Panc1 (cell line): ENCODE measurements around the gene MKKS.

ENCODE experiments used
- CTCF ChIP-seq: fragments of 450-650 bp; IDR thresholded peaks from 2 replicates; pipeline ENCODE4 v1.5.1; 2017; ENCODE audit warnings: mild to moderate bottlenecking
- POLR2AphosphoS5 ChIP-seq: IDR thresholded peaks from 2 replicates; pipeline ENCODE4 v1.6.1; 2012; ENCODE audit warnings: mild to moderate bottlenecking, low read depth, low read length, moderate library complexity
- REST ChIP-seq, 2 experiments: IDR thresholded peaks; 2 replicates each; pipeline ENCODE4 v1.6.1; 2011 to 2012; ENCODE audit warnings: low read depth in 2 of 2, control low read depth in 1 of 2, low read length in 1 of 2, mild to moderate bottlenecking in 1 of 2, moderate library complexity in 1 of 2; ENCODE audit not compliant: insufficient read depth in 1 of 2
- SIN3A ChIP-seq: IDR thresholded peaks from 2 replicates; pipeline ENCODE4 v1.6.1; 2012; ENCODE audit warnings: low read depth, mild to moderate bottlenecking, low read length, moderate library complexity, borderline replicate concordance; ENCODE audit not compliant: insufficient read depth
- TCF7L2 ChIP-seq: IDR thresholded peaks from 2 replicates; pipeline ENCODE4 v1.6.1; 2011; ENCODE audit warnings: mild to moderate bottlenecking, low read depth, low read length, inconsistent platforms

- TF ChIP-seq REST (IDR thresholded peaks at IDR 0.05; ENCODE audit: insufficient read depth in 1 of 2, low read depth in 2 of 2, low read length in 1 of 2) (no peak), CTCF (no peak), POLR2AphosphoS5 (no peak), TCF7L2 (no peak), SIN3A (no peak)
Measured at GRCh38 chr20:10404959-10405530, 29.0 kb downstream of the MKKS start.
